Activated CD4-positive, alpha-beta T cell treated with anti-CD3 and anti-CD28 coated beads for 1 hour (primary cell): ENCODE measurements around the gene TIAM1.
A peak's percentile ranks its signal among the peaks of the same experiment; 100 is the strongest.

Experiments used
- DNase-seq: peaks from one replicate; pipeline ENCODE4 v3.0.0-alpha.2; 2020

The TIAM1 gene

GRCh38 chr21:31117128-31117916, 226.7 kb downstream of the TIAM1 start:
- no peak for DNase-seq

- DNase-seq, result no peak
Measured at GRCh38 chr21:31115249-31115648, 228.8 kb downstream of the TIAM1 start.

GRCh38 chr21:31111093-31111492, 233.0 kb downstream of the TIAM1 start:
- DNase-seq, result no peak

- DNase-seq, result no peak
Measured at GRCh38 chr21:31110430-31110829, 233.6 kb downstream of the TIAM1 start.

GRCh38 chr21:31107871-31108270, 236.2 kb downstream of the TIAM1 start:
- DNase-seq, result no peak

- DNase-seq, result no peak
Measured at GRCh38 chr21:31107176-31107785, 236.8 kb downstream of the TIAM1 start.

GRCh38 chr21:31103571-31104265, 240.3 kb downstream of the TIAM1 start:
- DNase-seq, result no peak

GRCh38 chr21:31103163-31103562, 240.9 kb downstream of the TIAM1 start:
- DNase-seq, result no peak

GRCh38 chr21:31099122-31099521, 244.9 kb downstream of the TIAM1 start:
- DNase-seq, result no peak

GRCh38 chr21:31098576-31099005, 245.5 kb downstream of the TIAM1 start:
- peak; percentile 63 for DNase-seq

- no peak for DNase-seq
Measured at GRCh38 chr21:31092832-31093625, 251.0 kb downstream of the TIAM1 start.

GRCh38 chr21:31090376-31090775, 253.7 kb downstream of the TIAM1 start:
- DNase-seq, result no peak

- DNase-seq, result no peak
Measured at GRCh38 chr21:31088474-31088751, 255.6 kb downstream of the TIAM1 start.

- no peak for DNase-seq
Measured at GRCh38 chr21:31087639-31088473, 256.2 kb downstream of the TIAM1 start.

- no peak for DNase-seq
Measured at GRCh38 chr21:31084689-31085088, 259.4 kb downstream of the TIAM1 start.

GRCh38 chr21:31078796-31079195, 265.3 kb downstream of the TIAM1 start:
- no peak for DNase-seq

- DNase-seq, result no peak
Measured at GRCh38 chr21:31078216-31078615, 265.8 kb downstream of the TIAM1 start.

GRCh38 chr21:31075848-31076247, 268.2 kb downstream of the TIAM1 start:
- no peak for DNase-seq

GRCh38 chr21:31072533-31072932, 271.5 kb downstream of the TIAM1 start:
- DNase-seq, result no peak
